HuH-7.5 (cell line): ENCODE data around the gene CD69.

Source experiments
- DNase-seq: peaks from one replicate; pipeline ENCODE4 v3.0.0; 2011; ENCODE audit warnings: low spot score

Gene CD69

DNA sequence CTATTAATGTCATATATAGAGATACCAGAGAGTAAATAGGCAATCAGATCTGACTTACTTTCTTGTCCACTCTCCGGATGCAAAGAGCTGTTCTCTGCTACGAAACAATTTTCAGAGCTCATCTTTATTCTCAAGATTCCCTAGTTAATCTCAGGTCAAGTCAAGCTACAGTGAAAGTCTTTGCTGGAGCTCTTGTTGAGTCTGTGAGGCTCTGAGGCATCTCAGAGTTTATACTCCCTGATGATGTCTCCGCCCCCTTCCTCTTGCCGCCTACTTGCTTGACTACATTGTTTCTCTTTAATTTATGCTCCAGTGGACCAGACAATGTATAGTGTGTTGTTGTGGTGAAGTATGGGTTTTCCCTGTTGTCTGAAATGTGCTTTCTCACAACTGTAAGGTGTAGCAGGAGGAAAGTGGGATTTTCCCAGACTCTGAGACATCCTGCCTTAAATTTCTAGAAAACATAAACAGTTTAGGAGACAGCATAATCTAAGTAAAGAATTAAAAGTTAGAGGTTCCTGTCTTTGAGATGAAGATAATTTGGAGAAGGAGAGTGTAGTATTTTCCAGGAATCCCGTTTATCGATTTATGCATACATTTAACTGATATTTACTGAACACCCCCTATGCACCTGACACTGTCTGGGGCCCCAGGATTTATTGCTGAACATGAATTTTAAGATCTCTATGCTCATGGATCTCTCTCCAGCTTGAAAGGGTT, at the start of gene CD69:
TSS of gene CD69 (minus strand) at position 203 of the 720 bp plus-strand sequence. CDS start at position 122, 81 bp downstream.
- DNase-seq = no peak

DNA sequence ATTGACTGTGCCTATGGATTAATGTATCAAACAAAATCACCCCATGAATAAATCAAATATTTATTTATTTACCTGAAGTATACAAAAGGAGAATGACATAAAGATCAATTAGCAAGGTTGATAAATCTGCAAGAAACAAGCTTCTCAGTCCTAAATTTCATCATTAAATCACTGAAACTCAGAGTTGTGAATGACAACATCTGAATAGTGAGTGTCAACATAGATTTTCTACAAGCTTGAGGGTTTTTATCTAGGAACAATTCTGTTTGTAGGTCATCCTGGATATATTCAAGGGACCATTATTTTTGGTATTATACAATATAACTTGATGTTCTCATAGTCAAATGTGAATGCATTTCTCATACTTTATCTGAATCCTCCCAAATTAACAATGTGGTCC, 49.2 kb upstream of the CD69 start:
- no peak for DNase-seq

GRCh38 chr12:9809338-9809737, 48.6 kb upstream of the CD69 start:
- no peak for DNase-seq

DNA sequence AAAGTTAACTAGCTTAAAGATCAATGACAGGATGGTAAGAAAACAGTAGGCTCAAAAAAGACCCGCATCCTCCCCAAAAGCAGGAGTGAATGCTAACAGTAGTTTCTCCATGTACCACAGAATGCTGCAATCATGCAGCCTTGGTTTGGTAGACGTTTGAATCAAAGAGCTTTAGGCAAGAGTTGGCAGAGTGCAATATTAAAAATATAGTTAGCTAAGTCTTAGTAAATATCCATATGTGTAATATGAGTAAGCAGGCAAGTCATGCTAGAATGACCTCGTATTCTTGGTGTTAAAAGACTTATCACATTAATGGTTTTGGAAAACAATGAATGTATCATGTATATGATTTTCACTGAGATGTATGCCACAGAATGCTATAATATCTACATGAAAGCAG, 47.8 kb upstream of the CD69 start:
- no peak for DNase-seq

- DNase-seq = no peak
Observed at GRCh38 chr12:9806714-9807113, 46.0 kb upstream of the CD69 start.

DNA sequence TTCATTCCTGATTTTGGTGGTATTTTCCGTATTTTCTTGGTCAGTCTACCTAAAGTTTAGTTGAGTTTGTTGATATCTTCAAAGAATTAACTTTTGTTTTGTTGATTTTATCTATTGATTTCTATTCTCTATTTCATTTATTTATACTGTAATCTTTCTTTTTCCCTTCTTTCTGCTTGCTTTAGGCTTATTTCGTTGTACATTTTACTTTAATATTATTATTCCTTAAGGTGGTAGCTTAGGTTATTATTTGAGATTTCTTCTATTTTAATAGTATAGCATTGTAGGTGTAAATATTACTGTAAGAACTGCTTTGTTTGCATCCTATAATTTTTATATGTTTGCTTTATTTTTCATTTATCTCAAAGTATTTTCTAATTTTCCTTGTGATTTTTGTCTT, 45.2 kb upstream of the CD69 start:
- DNase-seq = no peak

DNA sequence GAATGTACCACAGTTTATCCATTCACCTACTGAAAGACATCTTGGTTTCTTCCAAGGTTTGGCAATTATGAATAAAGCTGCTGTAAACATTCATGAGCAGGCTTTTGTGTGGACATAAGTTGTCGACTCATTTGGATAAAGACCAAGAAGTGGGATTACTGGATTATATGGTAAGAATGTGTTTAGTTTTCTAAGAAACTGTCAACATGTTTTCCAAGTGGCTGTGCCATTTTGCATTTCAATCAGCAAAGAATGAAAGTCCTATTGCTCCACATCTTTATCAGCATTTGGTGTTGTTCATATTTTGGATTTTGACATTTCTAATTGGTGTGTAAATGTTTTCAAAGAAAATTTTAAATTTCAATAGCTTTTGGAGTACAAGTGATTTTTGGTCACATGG, 39.3 kb upstream of the CD69 start:
- DNase-seq = no peak

- DNase-seq = no peak
Observed at GRCh38 chr12:9797722-9798619, 37.3 kb upstream of the CD69 start.

GRCh38 chr12:9796971-9797370, 36.3 kb upstream of the CD69 start:
- no peak for DNase-seq

- no peak for DNase-seq
Observed at GRCh38 chr12:9796346-9796745, 35.6 kb upstream of the CD69 start.

DNA sequence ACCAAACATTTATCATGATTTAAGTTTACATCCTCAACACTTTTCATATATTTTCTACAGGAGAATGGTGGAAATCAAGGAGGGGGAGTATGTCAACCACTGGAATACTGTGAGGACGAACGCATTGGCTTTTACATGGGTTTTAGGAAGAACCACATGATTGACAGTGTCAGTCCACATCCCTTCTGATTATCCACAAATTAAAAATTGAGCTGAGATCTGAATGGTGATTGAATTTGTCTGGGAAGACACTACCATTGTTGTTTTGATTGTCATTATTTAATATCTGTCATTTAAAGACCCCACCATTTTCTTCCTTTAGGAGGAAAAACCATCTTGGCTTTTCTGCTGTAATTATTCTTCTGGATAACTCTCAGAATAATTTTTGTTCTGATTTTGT, 35.2 kb upstream of the CD69 start:
- DNase-seq = no peak

GRCh38 chr12:9794484-9795093, 33.9 kb upstream of the CD69 start:
- no peak for DNase-seq

DNA sequence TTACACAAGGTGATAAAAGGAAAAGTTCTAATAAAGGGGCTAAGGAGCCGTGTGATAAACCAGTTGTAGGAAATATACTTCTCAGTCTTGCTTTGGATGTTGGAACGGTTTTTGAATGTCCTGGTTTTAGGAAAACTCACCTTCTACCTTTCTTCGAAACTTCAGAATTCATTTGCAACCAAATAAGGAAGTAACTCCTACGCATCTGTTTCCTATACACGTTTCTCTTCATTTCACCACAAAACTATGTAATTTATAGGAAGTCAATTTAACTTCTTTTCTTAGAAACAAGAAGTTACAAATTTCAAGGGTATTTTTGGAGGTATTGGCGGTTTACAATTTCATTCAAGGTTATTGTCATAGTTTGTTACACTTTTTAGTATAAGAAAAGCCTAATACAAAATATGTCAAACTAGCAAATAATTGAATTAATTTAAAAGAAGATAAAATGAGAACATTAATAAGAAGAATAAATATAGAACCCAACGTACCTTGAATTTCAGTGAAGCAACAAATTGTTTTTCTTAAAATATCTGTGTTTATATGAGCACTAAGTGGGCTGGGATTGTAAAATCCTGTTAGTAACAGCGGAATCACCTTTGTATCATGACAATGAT, 33.2 kb upstream of the CD69 start:
- DNase-seq = no peak

GRCh38 chr12:9792961-9793617, 32.4 kb upstream of the CD69 start:
- DNase-seq = no peak

- no peak for DNase-seq
Observed at GRCh38 chr12:9792185-9792900, 31.6 kb upstream of the CD69 start.

DNA sequence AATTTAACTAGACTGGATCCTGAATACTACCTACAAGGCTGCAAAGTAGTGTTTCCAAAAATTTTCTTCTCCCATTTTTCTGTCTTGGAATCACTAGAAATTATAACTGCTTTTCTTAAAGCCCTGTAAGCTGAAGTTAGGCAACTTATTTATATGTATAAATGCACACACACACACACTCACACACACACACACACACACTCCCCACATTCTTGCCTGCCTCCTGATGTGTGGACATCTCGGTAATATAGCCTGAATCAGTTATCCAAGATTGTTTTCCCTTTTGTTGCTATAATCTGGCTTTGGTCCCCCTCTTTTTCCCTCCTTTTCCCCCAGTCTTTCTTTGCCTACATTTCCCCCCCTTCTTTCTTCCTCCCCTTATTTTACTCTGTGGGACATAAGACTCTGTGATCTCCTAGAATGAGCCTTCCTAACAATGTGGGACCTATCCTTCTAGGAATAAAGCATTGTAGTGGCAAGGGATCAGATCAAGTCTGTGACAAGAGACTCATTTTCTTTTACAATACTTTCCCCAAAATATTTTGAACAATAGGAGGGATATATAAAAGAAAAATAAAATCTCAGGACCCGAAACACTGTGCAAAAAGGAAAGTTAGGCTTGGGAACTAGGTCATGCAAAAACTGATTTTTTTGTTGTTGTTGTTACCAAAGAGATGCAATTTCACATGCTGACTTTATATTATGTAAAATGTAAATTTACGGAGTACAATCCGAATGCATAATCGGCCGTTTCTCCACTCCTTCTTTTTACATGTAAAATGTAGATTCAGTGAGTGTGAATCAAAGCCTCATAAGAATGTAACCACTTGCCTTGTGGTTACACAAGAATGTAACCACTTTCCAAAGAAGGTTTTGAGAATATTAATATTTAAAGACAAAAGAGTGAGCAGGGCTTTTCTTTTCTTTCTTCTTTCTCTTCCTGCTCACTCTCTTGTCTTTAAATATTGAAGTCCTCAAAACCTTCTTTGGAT, 26.3 kb upstream of the CD69 start:
- DNase-seq = no peak

- no peak for DNase-seq
Observed at GRCh38 chr12:9784816-9785215, 24.1 kb upstream of the CD69 start.

- DNase-seq = no peak
Observed at GRCh38 chr12:9784326-9784725, 23.6 kb upstream of the CD69 start.

DNA sequence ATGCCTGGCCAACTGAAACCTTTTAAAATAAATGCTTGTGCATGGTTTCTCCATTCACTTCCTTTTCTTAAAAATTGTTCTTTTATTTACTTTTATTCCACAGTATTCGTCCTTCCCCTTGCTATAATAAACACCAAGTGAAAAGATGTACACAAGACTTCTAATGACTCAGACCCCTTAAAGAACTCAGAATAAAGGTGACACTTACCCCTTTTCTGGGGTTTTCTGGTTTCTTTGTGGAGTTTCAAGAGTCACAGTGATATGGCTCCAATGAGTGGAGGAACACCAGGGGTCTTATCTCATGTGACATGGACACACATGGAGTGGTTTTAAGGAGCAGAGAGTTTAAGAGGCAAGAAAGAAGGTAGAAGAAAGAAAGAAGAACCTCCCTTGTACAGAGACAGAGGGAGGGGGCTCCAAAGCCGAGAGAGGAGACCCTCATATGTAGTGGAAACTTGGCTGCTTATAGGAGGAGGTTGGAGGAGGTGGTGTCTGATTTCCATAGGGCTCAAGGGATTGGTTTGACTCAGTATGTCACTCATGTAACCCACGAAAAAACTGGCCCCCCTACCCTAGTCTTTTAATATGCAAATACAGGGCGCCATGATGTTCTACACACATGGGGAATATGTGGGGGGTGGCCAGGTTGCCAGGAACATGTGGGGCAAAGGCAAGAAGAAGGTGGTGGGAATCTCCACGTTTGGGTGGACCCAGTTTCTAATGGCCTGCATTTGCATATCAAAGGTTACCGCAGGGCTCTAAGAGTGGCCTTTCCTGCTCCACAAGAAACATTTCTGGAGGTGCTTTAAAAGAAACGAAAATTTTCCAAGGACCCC, 22.1 kb upstream of the CD69 start:
- no peak for DNase-seq
